HG02840 (cell line): ENCODE results near the gene HIF1A.
"Not testable (repeated sequence)": the region's sequence is repeated elsewhere in the genome, so short reads cannot be mapped to it uniquely, and the experiment has no call there.

Experiments
- ATAC-seq: cut with Tn5 transposase; IDR thresholded peaks from one replicate; pipeline ENCODE4 v1.9.1; 2021; ENCODE audit warnings: mild to moderate bottlenecking, moderate library complexity, moderate number of reproducible peaks; ENCODE audit not compliant: unreplicated experiment, low FRiP score

Gene HIF1A

DNA sequence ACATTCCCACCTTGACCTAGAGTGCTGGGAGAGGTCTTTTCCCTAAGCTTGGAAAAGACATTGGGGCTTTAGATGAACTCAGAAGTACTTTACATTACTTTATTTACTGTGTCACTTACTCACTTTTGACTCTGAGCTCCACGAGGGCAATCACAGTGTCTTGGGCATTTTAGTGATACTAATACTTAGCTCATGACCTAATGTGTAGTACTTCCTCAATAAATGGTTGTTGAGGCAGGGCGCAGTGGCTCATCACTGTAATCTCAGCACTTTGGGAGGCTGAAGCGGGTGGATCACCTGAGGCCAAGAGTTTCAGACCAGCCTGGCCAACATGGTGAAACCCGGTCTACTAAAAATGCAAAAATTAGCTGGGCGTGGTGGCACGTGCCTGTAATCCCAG lies 47.1 kb downstream of the HIF1A start:
- no peak for ATAC-seq

DNA sequence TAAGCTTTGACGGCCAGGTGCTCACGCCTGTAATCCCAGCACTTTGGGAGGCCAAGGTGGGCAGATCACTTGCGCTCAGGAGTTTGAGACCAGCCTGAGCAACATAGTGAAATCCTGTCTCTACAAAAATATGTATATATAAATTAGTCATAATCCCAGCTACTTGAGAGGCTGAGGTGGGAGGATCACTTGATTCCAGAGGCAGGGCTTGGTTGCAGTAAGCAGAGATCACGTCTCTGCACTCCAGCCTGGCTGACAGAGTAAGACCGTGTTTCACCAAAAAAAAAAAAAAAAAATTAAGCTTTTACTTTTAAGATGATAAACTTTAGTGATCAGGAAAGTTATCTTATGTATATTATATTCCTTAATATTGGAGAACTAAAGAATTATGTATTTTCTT lies 48.9 kb downstream of the HIF1A start:
- no peak for ATAC-seq

DNA sequence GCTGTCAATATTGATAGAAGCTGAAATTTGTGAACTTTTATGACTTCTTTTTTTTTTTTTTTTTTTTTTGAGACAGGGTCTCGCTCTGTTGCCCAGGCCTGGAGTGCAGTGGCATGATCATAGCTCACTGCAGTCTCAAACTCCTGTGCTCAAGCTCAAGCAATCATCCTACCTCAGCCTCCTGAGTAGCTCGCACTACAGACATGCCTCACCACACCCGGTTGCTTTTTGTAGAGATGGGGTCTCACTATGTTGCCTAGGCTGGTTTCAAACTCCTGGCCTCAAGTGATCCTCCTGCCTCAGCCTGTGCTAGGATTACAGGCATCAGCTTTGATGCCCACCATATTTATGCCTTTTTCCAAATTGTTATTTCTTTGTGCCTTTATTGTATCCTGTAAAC lies 51.0 kb downstream of the HIF1A start:
- not testable (repeated sequence) for ATAC-seq

DNA sequence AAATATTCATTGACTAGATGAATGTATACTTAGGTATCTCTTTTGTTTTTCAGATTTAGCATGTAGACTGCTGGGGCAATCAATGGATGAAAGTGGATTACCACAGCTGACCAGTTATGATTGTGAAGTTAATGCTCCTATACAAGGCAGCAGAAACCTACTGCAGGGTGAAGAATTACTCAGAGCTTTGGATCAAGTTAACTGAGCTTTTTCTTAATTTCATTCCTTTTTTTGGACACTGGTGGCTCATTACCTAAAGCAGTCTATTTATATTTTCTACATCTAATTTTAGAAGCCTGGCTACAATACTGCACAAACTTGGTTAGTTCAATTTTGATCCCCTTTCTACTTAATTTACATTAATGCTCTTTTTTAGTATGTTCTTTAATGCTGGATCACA lies 51.6 kb downstream of the HIF1A start:
- ATAC-seq, result no peak

DNA sequence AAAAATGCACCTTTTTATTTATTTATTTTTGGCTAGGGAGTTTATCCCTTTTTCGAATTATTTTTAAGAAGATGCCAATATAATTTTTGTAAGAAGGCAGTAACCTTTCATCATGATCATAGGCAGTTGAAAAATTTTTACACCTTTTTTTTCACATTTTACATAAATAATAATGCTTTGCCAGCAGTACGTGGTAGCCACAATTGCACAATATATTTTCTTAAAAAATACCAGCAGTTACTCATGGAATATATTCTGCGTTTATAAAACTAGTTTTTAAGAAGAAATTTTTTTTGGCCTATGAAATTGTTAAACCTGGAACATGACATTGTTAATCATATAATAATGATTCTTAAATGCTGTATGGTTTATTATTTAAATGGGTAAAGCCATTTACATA lies 52.0 kb downstream of the HIF1A start:
- ATAC-seq, result no peak

DNA sequence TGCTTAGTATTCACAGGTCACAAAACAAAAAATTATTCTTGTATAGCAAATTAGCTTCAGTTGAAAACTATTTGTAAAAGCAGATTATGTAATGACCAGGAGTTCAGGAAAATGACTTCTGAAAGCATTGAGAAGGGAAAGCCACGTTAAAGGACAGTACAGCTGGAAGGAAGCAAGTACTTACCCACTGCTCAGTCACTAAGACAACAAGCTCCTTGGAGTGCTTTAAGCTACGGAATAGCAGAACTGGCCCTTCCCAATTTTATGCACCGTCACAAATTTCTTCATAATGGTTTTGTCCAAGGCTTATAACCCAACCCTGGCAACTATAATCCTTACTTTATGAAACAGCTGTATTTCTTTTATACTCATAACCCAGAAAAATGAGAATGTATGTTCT lies 54.0 kb downstream of the HIF1A start:
- no peak for ATAC-seq

DNA sequence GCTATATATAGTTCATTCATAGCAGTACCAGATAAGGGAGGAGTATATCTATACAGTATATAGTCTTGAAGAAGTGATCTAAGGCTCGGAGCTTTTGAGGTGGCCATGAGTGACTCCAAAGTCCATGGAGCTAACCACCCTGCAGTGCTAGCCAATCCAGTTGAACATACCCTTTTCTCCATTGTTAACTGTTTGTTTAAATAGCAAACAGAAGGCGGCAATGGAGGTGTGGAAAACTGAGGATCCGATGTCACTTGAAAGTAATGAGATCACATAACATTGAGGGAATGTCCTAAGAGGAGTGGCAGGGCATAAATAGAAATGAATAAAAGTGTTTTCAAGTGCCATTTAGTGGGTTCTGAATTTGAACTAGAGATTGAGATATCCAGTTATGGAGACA lies 54.6 kb downstream of the HIF1A start:
- ATAC-seq, result no peak

DNA sequence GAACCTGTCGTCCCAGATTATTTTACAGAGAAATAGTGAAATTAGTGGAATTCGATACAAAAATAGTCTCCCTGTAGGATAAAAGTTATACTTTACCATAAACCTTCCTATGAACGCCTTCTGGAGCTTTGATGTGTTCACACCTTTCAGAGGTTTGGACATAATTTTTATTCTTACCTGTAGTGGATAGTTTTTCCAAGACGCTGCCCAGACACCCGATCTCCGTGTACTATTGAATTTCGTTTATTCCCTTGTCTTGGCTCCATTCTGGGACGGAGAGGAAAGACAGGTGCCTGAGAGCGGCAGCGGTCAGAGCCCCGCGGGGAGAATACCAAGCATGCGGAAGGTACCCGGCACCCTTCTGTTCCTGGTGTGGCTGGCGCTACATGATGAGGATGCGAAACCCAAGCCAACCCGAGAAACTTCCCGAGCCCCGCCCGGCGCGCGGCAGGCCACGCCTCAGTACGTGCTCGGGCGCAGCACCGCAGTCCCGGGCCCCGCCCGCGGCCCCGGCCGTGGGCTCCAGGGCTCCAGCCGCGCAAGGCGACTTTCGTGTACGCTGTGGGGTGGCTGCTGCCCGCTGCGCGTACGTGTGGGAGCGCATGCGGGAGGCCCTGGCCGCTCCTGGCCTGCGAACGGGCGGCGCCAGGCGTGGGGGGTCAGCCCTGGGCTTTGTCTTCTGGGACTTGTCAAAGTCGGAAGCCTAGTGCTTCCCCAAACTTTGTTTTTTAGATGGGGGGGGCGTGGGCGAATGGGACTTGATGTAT lies 55.6 kb downstream of the HIF1A start:
- ATAC-seq, result peak; percentile 89

DNA sequence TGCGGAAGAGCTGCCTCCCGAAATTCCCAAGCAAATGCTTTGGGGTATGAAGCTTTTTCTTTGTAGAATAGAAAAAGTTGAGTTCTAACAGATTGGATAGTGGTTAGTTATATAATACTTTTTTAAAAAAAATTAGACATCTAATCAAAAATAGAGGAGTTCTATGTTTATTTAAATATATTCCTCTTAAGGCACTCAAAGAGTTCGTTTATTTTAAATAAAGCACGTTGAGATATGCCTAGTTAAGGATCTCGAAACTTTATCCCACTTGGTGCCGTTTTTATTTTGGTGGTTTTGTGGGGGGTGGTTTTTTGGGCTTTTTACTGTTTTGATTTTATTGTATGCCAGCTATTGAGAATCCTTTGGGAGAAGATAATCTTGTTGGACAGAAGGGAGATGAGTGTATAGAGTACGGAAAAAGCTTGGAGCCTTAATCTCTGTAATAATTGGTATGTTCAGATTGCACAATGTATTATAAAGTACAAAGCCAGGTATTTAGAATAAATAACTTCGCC lies 56.2 kb downstream of the HIF1A start:
- no peak for ATAC-seq

DNA sequence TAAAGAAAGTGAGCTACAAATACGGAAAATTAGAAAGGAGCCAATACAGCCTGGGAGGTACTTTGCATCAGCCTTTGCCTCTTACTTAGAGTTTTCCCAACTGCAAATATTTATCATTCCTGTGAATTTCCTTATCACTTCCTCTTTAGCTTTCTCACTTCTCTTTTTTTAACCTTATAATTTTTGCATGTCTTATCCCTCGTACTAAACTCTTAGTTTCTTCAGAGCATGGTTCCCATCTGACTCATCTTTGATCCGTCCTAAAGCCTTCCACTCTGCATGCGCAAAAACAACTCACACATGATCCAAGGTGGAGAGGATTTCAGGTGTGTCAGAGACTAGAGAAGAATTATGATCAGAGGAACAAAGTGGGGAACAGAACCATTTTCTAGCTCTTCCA lies 57.3 kb downstream of the HIF1A start:
- ATAC-seq, result no peak

DNA sequence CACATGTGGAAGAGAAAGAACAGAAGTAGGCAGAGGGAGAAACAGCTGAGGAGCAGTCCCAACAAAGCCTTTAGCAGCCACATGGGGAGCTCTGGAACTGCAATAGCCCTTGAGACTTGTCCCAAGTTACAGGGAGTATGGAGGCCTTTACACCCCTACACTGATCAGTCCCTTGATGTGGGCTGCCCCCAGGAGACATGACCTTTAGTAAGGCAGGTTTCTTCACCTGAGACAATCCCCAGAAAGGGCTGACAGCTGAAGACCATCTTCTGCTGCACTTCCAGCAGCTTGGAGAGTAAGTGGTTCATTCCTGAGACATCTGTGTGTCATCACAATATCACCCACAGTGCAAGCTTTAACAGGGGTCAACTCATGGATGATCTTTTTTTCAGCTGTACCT lies 58.3 kb downstream of the HIF1A start:
- ATAC-seq, result no peak

DNA sequence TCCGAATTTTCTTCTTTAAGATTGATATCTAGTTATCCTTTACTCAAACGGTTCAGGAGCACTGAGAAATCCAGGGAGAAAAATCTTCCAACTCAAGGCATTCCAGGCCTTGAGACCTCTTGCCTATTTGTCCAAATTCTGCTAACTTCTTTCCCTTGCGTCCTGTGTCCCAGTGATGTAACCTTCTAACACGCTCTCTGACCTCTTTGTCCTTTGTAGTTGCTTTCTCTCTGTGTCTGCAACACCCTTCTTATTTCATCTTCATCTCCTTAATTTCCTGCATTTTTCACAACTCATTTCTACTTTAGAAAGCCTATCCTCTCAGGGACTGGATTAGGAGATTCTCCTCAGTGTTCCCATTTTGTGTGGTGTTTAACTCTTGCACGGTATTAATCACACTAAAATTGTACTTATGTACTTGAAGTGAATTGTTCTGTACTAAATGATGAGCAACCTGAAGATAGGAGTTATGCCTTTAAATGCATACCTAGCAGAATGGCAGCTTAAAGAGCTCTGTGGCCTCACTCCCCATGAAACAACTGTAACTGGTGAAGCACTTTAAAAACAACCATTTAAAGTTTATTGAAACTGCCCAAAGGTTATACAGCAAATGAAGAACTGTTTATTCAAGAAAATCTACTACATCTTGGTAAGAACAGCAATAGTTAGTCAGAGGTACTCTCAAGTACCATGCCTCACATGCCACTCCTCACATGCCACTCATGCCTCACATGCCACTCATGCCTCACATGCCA lies 59.5 kb downstream of the HIF1A start:
- ATAC-seq, result no peak

DNA sequence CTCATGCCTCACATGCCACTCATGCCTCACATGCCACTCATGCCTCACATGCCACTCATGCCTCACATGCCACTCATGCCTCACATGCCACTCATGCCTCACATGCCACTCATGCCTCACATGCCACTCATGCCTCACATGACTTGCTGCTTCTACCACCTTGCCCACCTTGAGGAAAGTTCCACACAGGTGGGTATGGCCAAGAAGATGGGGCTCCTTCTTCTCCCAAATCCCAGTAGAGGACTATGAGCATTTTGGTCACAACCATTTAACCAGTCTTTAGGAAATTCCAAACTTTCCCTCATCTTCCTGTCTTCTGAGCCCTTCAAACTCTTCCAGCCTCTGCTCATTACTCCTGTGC lies 60.0 kb downstream of the HIF1A start:
- not testable (repeated sequence) for ATAC-seq

DNA sequence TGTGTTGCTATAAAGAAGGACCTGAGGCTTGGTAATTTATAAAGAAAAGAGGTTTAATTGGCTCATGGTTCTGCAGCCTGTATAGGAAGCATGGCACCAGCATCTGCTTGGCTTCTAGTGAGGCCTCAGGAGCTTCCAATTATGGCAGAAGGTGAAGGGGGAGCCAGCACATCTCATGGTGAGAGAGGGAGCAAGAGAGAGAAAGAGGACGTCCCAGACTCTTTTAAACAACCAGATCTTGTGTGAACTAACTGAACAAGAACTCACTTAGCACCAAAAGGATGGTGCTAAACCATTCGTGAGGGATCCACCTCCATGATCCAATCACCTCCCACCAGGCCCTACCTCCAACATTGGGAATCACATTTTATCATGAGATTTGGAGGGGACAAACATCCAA lies 60.8 kb downstream of the HIF1A start:
- no peak for ATAC-seq

DNA sequence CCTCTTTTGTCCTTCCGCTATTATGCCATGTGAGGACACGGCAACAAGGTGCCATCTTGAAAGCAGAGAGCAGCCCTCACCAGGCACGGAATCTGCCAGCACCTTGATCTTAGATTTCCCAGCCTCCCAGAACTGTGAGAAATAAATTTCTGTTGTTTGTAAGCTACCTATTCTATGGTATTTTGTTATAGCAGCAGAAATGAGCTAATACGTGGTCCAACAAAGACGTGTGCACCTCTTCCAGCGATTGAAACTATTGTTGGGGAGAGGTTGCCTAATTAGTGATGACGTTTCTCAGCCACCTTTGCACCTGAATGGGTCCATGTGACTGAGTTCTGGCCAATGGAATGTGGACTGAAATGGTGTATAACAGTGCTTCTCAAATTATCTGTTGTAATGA lies 64.6 kb downstream of the HIF1A start:
- no peak for ATAC-seq

DNA sequence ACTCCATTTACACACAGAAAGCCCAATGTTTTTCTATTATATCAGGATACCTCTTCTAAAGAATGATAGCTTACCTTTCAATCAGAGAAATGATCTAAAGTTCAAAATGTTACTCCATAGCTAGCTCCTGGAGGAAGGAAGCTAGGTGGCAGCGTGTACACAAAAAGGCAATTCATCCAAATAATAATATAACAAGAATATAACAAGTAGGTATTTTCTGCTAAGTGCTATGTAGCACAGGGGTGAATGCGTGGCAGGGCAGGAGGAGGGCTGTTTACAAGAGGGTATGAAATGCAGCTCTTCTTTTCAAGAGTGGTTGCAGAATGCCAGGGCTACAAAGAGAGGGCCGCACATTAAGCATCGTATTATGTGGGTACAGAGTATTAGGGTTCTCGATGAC lies 66.2 kb downstream of the HIF1A start:
- ATAC-seq, result no peak

DNA sequence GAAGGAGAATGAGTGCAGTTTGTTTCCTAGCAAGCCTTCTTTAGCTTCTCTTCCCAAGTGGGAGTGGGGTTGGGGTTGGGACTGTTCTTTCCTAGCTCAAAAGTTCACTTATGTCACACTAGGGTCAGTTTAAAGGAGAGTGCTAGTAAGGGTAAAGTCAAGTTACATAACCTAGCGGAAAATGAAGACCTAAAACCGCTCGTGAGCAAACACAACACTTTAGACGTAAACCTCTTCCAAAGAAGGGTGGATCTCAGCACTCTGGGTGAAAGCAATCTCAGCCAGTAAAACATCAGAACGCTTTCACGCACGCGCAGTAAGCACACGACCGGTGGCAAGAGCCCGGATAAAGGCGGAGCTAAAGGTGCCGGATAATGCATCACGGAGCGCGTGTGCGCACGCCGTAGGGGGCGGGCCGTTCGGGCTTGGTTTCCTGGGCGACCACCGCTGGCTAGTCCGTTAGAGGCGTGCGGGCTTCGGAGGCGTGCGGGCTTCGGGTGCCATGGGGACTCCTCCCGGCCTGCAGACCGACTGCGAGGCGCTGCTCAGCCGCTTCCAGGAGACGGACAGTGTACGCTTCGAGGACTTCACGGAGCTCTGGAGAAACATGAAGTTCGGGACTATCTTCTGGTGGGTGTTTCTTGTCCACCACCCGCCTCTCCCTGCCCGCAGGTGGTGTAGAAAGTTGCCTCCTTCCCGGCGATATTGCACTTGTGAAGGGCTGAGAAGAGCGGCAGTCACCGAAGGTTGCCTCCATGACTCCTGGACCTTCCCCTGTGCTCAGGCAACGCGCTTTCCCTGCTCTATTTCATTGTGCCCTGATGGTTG lies 66.9 kb downstream of the HIF1A start, which contains the start of gene SNAPC1:
Gene SNAPC1 (plus strand): TSS at position 462 of the 828 bp plus-strand sequence. CDS start 41 bp downstream, at position 503.
- ATAC-seq, result peak; percentile 99

DNA sequence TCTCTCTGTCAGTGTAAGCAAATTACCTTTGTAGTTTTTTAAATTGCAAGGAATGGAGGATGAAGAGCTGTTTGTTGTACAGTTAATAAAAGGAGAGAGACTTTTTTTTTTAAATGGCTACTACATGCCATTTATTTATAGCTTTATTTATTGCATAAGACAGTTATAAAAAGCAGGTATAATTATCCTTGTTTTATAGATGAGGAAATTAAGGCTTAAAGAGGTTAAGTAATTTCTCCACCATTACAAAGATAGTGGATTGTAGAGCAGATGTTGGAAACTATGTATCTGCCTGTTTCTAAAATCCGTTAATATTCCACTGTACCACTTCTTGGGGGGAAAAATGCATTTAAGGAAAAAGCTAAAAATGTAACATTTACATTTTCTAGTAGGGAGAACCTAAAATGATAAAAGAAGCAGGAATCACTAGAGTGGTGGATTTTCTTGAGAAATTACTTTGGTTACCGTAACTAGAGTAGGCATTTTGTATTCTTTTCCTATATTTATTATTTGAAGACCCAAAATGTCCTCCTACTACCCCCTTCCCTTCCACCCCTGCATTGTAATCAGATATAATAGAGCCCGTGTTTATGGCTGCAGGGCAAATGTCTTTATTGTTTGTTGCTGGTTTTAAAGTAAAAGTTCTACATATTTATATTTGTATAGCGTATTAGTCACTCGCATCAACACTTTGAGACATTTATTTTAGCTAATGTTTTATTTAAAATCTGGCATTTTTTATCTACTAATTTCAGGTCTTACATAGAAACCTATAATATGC lies 69.2 kb downstream of the HIF1A start:
- ATAC-seq, result no peak

DNA sequence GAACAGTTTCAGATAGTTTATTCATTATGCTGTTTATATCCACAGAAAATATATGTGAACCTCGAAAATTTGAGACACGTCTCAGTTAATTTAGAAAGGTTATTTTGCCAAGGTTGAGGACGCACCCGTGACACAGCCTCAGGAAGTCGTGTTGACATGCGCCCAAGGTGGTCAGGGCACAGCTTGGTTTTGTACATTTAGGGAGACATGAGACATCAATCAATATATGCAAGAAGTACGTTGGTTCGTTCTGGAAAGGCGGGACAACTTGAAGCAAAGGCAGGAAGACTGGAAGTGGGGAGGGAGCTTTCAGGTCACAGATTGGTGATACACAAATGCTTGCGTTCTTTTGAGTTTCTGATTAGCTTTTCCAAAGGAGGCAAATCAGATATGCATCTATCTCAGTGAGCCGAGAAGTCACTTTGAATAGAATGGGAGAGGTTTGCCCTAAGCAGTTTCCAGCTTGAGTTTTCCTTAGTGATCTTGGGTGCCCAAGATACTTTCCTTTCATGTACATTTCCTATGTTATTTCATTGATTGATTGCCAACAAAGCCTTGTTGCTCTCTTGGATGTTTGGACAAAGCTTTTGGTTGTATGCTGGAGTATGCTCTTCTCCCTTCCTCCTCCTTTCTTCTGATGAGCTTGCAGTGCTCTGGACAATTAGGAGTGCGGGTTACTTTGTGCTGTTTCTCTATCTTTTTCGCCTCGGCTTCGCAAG lies 70.1 kb downstream of the HIF1A start:
- ATAC-seq, result no peak

DNA sequence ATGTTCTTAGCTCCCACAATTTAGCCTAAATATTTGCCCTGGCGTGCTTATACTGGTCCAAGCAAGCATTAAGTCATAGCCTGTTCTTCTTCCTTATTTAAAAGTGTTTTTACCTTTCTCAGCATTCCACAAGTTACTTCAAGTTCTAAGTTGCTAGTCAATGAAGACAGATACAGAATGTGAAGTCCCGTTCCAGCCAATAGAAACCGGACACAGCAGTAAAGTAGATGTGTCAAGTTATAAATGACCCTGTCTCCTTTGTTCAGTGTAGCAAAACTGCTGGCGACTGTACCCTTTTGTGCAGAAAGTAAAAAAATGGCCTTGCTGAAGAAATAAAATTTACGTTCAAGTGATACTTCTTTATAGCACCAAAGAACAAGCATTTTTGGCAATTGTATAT lies 70.8 kb downstream of the HIF1A start:
- no peak for ATAC-seq
